UCSD-AML1 (cell line): ENCODE data around the gene GANAB.
A peak's percentile ranks its signal among the peaks of the same experiment; 100 is the strongest.
"Not testable (repeated sequence)": the region's sequence is repeated elsewhere in the genome, so short reads cannot be mapped to it uniquely, and the experiment has no call there.

ENCODE experiments used
- DNase-seq: peaks from one replicate; lab custom pipeline; 2025; ENCODE audit not compliant: unreplicated experiment; lab: John Stamatoyannopoulos, UW

The GANAB gene

DNA sequence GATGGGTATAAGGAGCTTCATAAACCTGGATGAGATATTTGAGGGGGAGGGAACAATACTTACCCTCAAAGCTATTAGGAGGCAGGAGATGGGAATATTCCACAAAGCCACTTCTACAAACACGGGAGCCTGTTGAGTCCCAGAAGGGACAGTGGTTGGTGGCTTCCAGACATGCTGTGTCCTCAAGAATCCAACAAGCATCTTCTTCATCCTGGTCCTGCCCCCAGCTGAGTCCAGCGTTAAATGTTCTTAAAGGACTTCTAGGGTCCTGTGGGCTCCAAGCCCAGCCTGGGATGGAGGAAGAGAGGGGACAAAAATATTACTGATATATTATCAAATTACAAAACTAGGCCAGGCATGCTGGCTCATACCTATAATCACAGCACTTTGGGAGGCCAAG is 21.0 kb upstream of the GANAB start:
- no peak for DNase-seq

DNA sequence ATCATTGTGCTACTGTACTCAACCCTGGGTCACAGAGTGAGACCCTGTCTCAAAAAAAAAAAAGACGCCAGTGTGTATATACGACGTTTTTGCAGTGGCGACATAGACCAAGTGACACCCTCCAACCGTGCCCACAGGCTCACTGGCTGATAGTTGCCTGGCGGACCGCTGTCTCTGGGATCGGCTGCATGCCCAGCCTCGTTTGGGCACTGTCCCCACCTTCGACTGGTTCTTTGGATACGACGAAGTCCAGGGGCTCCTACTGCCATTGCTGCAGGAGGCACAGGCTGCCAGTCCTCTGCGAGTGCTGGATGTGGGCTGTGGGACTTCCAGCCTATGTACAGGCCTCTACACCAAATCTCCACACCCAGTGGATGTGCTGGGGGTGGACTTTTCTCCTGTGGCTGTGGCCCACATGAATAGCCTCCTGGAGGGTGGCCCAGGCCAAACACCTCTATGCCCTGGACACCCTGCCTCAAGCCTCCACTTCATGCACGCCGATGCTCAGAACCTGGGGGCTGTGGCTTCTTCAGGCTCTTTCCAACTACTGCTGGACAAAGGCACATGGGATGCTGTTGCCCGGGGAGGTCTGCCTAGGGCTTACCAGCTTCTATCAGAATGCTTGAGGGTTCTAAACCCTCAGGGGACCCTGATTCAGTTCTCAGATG is 20.0 kb upstream of the GANAB start:
- no peak for DNase-seq

DNA sequence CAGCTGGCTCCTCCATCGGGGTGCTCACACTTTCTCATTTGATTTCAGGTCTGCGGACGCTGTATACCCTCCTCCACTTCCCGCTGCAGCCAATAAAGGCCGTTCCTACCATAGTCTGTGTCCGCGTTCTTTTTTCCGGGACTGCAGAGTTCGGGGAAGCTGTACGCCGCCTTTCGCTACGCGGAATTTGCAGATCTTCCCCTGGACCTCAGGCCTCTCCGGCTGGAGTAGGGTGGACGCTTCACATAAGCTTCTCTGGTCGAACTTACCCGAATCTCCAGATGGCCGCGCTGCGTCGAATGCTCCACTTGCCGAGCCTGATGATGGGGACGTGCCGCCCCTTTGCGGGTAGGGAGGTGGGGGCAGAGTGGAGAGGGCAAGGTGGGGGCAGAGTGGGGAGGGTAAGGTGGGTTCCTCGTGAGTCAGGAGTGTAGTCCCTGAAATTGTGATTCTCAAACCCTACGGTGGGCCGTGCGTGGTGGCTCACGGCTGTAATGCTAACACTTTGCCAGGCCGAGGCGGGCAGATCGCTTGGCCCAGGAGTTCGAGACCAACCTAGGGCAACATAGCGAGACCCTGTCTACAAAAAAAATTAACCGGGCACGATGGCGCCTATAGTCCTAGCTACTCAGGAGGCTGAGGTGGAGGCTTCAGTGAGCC is 19.3 kb upstream of the GANAB start:
- no peak for DNase-seq

DNA sequence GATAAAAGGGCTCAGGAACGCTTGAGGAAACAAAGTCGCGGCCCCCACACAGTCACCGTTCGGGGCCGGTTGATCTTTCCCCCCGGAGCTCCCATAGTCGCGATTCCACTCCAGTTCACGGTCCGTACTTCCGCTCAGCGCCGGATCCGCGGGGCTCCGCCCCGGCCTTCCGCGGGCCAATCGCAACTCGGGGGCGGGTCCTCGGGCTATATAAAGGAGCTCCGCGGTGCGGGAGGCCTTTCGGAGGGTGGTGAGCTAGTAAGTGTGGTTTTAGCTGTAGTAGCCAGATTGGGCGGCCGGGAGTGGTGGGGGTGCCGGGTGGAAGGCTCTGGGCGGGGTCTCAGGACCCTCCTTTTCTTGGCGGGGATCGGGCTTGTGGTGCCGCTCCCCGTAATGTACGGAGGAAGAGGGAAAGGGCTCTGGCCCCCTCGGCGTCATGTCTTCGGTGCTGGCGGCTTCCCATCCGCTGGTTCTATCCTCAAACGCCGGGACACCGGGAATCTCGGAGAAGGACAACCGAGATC is 18.7 kb upstream of the GANAB start, which contains the start of the genes C11orf98 and CSKMT:
C11orf98 (minus strand) TSS at position 136 of the 524 bp plus-strand sequence; CDS start at position 95, 41 bp downstream.
CSKMT (plus strand) TSS at position 238 of the 524 bp plus-strand sequence. CDS start 568 bp downstream, outside the sequence.
- DNase-seq: peak; percentile 91

DNA sequence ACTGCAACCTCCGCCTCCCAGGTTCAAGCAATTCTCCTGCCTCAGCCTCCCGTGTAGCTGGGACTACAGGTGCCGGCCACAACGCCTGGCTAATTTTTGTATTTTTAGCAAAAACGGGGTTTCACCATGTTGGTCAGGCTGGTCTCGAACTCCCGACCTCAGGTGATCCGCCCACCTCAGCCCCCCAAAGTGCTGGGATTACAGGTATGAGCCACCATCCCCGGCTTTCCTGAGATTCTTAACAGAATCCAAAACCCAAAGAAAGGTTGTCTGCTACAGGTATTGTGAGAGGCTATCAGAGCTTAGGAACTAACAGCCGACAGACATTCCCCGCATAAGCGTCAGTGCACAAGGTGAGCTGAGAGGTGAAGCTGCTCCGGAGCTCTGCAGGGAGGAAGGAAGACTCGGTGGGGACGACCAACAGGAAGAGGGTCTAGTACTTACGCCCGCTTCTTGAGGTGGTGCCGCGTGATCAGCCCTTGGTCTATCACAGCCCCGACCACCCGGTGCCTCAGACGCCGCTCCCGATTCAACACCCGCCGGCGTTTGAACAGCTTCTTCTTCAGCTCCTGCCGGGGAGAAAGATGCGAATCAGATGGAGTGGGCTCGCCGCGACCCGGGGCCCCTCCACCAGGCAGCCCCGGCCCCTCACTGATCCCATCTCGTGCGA is 18.1 kb upstream of the GANAB start:
- no peak for DNase-seq

DNA sequence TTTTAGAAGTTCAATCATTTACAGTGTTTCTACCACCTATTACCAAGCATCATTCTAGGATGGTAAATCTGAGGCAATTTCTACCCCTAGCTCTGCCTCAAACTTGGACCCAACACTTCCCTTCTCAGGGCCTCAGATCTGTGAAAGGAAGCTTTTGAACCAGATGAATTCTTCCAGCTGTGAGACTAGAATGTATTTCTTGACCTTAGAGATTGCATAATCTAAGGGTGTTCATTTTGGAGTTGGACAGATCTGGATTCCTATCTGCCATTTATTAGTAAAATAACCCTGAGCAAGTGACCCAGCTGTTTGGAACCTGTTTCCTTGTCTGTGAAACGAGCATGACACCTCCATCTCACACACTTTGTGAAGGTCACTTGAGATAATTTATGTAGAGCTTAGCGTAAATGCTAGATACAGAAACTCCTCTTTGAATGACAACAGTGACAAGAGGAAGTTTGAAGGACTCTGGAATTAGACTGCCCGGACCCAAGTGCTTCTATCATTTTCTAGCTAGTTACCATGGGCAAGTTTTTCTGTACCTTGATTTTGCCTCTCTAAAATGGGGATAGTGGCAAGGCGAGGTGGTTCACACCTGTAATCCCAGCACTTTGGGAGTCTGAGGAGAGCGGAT is 10.5 kb upstream of the GANAB start:
- DNase-seq: no peak

DNA sequence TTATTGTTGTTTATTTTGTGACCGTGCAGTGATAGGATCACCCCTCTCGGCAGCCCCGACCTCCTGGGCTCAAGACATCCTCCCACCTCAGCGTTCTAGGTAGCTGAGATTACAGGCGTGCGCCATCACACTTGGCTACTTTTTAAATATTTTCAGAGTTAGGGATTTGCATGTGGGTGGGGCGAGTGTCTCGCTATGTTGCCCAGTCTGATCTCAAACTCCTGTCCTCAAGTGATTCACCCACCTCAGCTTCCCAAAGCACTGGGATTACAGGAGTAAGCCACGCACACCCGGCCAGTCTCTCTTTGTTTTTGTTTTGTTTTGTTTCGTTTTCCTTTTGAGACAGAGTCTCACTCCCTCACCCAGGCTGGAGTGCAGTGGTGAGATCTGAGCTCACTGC is 7.9 kb upstream of the GANAB start:
- DNase-seq: no peak

DNA sequence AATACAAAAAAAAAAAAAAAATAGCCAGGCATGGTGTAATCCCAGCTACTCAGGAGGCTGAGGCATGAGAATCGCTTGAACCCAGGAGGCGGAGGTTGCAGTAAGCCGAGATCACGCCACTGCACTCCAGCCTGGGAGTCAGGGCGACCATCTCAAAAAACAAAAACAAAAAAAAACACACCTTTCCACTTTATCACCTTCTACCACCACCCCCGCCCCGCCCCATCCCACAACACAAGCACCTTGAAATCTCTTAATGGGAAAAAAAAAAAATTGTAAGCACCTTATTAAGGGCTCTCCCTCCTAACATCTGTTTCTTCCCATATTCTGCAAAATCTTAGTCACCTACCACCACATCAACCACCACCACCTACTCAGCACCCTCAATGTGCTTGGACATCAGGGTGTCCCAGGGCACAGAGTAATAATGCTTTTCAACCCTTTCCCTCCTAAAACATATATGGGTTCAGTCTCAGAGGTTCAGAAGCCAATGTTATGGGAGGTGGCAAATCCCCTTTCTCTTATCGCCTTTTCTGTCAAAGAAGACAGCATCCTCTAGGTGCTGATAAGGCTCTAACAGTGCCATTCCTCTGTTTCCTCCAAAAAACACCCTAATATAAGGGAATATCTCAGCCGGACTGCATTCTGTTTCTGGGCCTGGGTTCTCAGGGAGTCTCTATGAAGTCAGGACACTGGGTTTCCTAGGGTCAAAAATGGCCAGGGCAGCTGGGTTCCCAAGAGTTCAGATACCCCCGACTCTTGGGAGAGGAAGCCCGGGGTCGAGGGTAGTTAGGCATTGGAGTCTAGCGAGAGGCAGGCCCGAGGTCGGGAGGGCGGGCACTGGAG is 6.0 kb upstream of the GANAB start:
- no peak for DNase-seq

DNA sequence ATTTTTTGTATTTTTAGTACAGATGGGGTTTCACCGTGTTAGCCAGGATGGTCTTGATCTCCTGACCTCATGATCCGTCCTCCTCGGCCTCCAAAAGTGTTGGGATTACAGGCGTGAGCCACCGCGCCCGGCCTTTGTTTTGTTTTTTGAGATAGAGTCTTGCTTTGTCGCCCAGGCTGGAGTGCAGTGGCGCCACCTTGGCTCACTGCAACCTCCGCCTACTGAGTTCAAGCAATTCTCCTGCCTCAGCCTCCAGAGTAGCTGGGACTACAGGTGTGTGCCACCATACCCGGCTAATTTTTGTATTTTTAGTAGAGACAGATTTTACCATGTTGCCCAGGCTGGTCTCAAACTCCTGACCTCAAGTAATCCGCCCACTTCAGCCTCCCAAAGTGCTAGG is 3.9 kb upstream of the GANAB start:
- DNase-seq: not testable (repeated sequence)

DNA sequence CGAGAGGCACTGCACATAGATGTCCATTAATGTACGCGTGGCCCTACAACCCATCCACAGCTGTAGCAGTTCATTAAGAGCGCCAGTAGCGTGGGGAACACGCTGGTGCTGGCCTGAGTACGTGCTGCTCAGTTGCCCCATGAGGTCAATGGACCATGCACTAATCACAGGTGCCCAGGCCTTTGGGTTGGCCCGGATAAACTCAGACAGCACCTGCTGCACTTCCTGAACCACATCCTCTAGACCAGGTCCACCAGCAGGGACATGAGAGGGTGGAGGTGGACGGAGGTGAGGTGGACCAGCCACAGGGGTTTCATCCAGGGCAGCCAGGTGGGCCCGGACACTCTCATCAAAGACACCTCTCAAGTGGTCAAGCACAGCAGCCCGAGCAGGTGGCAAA is 3.1 kb upstream of the GANAB start:
- DNase-seq: no peak

DNA sequence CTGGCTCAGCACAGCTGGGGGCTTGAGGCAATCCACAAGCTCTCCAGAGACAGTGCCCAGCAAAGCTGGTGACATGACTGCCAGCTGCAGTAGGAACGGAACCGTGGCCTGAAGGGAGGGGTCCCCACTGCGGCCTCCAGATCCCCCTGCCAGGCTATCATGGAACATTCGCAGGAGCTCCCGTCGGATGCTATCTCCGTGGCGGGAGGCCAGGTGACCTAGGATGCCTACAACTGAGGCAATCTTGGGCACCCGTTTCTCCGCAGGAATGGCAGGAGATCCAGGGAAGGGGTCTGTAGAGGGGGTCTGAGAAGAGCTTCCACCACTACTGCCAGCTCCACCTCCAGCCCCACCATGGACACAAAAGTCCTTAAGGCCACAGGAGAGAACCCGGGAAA is 2.6 kb upstream of the GANAB start:
- DNase-seq: no peak

DNA sequence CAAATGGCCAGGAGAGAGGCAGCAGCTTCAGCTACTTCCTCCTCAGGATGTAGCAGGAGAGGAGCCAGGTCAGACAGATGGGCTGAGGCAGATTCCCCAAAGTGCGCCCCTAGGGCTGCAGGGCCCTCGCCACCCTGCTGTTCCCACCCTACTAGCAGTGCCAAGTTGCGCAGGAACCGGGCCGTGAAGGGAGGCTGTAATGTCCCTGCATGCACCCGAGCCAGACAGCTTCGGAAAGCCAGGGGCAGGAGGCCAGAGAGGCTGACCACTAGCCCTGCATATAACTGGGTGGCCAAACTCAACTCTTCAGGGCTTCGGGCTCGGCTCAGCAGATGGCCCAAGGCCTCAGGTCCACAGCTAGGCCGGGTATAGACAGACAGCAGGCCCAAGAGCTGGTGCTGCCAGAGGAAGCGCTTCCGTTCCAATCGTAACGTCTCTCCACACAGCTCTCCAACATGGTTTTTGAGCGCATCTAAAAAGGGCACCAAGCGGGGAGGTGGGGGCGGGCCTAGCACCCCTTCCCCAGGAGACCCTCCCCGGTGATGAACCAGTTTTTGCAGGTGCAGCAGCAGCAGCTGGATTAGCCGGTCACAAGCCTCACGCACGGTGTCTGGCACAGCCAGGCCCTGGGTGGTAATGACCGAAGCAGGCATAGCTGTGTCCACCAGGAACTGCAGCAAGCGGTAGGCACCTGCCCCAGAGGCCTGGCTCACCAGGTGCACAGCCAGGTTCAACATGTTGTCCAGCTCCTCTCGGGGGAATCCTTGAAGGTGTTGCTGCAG is 2.0 kb upstream of the GANAB start:
- no peak for DNase-seq

DNA sequence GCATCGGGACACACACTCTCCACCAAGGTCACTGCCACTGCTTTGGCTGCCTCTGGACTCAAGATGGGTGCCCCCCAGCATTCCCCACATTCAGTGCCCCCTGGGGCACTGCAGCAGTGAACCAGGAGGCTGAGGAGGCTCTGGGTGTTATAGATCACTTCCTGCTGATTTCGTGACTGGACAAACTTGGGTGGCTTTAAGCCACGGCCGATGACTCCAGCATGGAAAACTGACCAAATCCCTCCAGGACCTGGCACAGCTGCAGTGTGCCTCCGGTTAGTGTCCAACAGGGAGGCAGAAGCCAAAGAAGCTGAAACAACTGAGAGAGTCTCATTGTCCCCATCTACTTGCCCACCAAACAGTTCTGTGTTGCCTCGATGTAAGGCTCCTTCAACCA is 1.2 kb upstream of the GANAB start:
- no peak for DNase-seq

DNA sequence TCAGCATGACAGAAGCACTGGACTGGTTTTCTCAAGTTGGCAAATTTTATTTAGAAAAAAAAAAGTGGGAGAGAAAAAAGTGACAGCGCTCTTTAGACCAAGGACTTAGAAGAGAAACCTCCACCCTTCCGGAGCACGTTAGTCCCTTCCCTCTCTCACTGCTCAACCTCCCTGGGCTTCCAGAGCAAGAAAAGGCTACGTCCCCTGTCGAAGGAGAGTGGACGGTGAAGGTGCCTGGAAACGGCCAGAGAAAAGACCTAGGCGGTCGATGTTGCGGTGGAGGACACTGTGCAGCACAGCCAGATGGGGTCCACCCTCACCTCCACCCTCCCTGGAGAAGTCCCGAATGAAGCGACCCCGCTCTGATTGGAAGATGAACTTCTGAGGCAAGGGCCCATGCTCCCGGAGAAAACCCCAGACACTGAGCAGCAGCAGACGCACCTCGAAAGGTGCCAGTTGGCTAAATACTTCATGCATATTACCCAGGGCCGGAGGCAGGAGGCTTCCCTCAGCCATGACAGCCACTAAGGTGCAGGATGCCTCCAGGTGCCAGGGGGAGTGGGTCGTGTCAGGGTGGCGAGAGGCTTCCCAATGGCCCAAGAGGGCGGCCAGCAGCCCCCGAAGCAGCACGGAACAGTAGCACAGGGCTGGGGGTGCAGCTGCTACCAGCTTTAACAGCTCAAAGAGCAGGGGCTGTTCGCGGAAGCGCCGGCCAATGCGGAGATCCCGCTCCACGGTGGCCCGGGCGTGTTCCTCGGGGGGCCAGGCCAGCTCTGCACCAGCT is 604 bp upstream of the GANAB start:
- no peak for DNase-seq

DNA sequence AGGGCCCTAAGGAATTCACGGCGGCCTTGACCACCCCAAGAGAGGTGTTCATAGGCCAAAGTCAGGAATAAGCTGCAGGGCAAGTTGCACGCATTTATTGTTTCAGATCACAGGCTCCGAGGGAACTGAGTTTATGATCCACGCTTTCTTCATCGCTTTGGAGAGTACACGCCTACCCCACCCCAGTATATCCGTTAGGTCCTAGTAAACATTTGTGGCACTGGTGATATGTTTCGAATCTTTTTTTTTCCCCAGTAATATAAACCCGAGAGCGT is 805 bp downstream of the GANAB start:
- DNase-seq: no peak

DNA sequence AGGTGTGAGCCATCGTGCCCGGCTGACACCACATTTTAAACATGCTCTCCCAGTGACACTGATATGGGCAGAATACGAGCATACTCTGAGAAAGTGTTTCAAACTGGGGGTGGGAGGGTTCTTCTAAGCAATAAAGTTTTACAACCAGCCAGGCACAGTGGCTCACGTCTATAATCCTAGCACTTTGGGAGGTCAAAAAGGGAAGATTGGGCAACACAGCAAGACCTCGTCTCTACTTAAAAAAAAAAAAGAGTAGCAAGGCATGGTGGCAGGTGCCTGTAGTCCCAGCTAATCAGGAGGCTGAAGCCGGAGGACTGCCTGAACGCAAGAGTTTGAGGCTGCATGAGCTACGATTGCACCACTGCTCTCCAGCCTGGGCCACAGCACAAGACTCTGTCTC is 2.2 kb downstream of the GANAB start:
- DNase-seq: no peak

DNA sequence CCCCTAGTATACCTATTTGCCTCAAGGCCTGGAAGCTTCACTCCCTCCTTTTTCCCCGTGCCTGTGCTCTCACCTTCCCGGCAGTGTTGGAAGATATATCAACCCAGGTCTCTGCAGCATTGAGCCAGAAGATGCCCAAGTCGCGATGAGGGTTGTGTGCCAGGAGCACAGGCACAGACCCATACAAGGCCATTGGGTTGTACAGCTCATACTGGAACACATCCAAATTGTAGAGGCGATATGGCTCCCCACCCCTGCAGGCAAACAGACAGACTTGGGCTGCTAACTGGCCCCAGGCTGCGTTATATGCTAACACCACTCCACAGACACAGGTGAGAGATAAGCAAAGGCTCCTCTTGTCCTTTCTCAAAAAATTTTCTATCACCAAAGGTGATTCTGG is 13.9 kb downstream of the GANAB start:
- no peak for DNase-seq

DNA sequence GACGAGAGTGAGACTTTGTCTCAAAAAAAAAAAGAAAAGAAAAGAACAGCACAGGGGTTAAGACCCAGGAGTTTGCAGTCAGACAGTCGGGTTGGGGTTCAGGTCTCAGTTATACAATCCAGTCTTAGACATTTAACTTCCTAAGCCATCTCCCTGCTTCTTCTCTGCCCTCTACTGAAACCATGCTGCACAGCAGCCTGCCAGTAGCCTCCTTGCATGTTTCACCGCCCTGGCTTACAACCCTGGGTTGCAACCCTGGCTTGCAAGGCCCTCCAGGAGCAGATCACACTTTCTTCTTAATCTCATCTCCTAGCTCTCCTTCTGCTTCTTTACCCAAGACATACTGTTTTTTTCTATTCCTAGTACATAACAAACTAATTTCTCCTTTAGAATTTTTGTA is 18.7 kb downstream of the GANAB start:
- DNase-seq: peak; percentile 23

DNA sequence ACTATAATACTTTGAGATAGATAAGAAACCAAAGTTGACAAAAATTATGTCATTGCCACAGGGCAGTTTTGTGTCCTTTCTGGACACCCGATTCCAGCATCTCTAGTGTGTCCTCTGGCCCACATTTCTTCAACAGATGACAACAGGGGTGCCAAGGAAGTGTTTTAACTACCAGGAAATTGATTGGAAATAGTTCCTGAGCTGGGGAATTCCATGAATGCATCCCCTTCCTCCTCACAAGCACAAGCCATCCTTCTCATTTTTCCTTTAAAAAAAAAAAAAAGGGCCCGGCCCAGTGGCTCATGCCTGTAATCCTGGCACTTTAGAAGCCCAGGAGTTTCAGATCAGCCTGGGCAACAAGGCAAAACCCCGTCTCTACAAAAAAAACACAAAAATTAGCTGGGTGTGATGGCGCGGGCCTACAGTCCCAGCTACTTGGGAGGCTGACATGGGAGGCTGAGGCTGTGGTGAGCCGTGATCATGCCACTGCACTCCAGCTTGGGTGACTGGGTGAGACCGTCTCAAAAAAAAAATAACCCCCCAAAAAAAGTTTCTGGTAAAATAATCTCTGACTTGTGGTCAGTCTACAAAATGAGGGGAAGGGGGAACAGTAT is 23.8 kb downstream of the GANAB start:
- no peak for DNase-seq
